ENCODE results near the gene KCTD19. TPM values are rescaled to one million over a fixed set of nuclear protein-coding genes. Genes with fewer than 3 reads are reported as not detected.
A peak's percentile ranks its signal among the peaks of the same experiment; 100 is the strongest.

The KCTD19 gene
- polyA plus RNA-seq, 1 experiment = 0.06 TPM

- CTCF ChIA-PET = interaction anchor here (0.6 to 3.5 kb wide), 13 partner anchors 8 to 318 kb away, joined by 3 to 18 read pairs (median 4); partner anchors contain the start of genes KCTD19 and LRRC36
- Histone ChIP-seq H3K36me3 (ENCODE audit: control insufficient read depth, insufficient read depth, low read length) (no peaks in the 10 kb centered on the region; the same call in 1 of the 2 replicates), H3K27me3 (ENCODE audit: control insufficient read depth, insufficient read depth, low read length) (no peaks in the 10 kb centered on the region), H3K4me3 (ENCODE audit: low read depth, low read length) (peak overlapping the region; percentile 53)
- POLR2A ChIA-PET = interaction anchor here (1.5 kb wide), 1 partner anchor 18 kb away, joined by 3 read pairs; no protein-coding TSS in a partner anchor
- DNase-seq (ENCODE audit: low read depth) = peak; percentile 45
- TF ChIP-seq, protein P1, sequence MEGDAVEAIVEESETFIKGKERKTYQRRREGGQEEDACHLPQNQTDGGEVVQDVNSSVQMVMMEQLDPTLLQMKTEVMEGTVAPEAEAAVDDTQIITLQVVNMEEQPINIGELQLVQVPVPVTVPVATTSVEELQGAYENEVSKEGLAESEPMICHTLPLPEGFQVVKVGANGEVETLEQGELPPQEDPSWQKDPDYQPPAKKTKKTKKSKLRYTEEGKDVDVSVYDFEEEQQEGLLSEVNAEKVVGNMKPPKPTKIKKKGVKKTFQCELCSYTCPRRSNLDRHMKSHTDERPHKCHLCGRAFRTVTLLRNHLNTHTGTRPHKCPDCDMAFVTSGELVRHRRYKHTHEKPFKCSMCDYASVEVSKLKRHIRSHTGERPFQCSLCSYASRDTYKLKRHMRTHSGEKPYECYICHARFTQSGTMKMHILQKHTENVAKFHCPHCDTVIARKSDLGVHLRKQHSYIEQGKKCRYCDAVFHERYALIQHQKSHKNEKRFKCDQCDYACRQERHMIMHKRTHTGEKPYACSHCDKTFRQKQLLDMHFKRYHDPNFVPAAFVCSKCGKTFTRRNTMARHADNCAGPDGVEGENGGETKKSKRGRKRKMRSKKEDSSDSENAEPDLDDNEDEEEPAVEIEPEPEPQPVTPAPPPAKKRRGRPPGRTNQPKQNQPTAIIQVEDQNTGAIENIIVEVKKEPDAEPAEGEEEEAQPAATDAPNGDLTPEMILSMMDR (IDR thresholded peaks at IDR 0.05; ENCODE audit: insufficient read depth, low read depth, low read length) = no peak
Observed at GRCh38 chr16:67277999-67278772, 48.4 kb downstream of the KCTD19 start.

DNA sequence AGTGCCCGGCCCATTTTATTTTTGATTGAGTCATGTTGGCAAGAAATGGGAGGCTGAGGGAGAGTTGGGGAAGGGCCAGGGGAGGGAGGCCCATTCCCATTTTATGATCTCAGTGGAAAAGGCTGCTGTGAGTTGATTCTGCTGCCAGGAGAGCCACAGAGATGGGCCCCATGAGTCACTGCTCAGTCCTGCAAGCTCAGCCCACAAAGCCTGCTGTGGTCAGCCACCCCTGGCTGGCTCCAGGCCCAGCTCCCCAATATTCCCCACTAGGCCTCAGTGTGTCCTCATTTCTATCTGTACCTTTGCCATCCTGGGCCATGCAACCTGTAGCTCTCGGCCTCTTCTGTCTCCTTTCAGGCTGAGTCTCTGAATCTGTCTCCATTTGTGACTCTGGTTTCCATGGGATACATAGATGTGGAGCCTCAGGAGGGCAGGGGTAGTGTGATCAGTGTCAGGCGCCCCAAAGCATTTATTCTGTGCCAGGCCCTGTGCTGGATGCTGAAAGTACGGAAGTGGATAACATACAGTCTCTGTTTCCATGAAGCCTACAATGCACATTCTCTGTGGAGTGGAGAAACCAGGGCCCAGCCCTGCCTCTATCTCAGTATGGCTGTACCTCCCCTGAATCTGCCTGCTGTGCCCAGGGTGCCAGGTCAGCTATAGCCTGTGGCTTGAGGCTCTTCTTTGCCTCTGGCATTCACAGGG lies 49.1 kb downstream of the KCTD19 start:
- H3K27me3 ChIP-seq (ENCODE audit: control insufficient read depth, insufficient read depth, low read length) = no peaks in the 10 kb centered on the region
- peak; percentile 95 for DNase-seq (ENCODE audit: low read depth)
- TF ChIP-seq, protein P1 (IDR thresholded peaks at IDR 0.05; ENCODE audit: insufficient read depth, low read depth, low read length) = no peak
- H3K36me3 ChIP-seq (ENCODE audit: control insufficient read depth, insufficient read depth, low read length) = no peaks in the 10 kb centered on the region; the same call in 1 of the 2 replicates
- CTCF ChIA-PET = interaction anchor here (1.2 to 3.5 kb wide), 5 partner anchors 11 to 62 kb away, joined by 4 to 18 read pairs (median 5); partner anchors contain the start of genes KCTD19 and LRRC36
- POLR2A ChIA-PET = interaction anchor here (0.7 kb wide), 1 partner anchor 8 kb away, joined by 3 read pairs; no protein-coding TSS in a partner anchor
- H3K4me3 ChIP-seq (ENCODE audit: low read depth, low read length) = no peak overlapping the region

- ChIA-PET CTCF (interaction anchor here (0.7 kb wide), 1 partner anchor 141 kb away, joined by 3 read pairs; no protein-coding TSS in a partner anchor), POLR2A (no interaction called here)
- TF ChIP-seq, protein P1 (IDR thresholded peaks at IDR 0.05; ENCODE audit: insufficient read depth, low read depth, low read length) = no peak
- H3K27me3 ChIP-seq (ENCODE audit: control insufficient read depth, insufficient read depth, low read length) = no peaks in the 10 kb centered on the region
- no peak overlapping the region for H3K4me3 ChIP-seq (ENCODE audit: low read depth, low read length)
- no peaks in the 10 kb centered on the region; the same call in 1 of the 2 replicates for H3K36me3 ChIP-seq (ENCODE audit: control insufficient read depth, insufficient read depth, low read length)
- DNase-seq (ENCODE audit: low read depth) = no peak
Observed at GRCh38 chr16:67275321-67275720, 51.2 kb downstream of the KCTD19 start.

DNA sequence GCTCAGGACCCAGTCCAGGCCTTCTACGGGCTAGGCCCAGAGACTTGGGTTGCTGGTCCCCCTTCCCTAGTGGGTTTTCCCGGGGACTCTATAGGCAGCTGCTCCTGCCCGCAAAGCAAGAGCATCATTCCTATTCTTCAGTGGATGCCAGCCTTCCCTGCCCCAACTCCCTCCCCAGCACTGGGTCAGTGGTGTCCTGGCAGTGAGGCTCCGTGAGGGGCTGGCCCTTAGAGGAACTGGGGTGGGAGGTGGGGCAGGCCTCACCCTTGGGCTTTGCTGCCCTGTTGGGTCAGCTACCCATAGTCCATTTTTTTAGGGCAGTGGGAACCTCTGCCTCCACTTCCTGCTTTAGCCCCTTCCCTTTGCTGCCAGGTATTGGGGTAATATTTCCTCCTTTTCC lies 55.1 kb downstream of the KCTD19 start:
- ChIA-PET CTCF (interaction anchor here (1.6 to 2.7 kb wide), 2 partner anchors 13 to 68 kb away, joined by 6 to 9 read pairs; no protein-coding TSS in a partner anchor), POLR2A (no interaction called here)
- Histone ChIP-seq H3K27me3 (ENCODE audit: control insufficient read depth, insufficient read depth, low read length) (no peaks in the 10 kb centered on the region), H3K4me3 (ENCODE audit: low read depth, low read length) (no peak overlapping the region), H3K36me3 (ENCODE audit: control insufficient read depth, insufficient read depth, low read length) (no peaks in the 10 kb centered on the region; the same call in 1 of the 2 replicates)
- DNase-seq (ENCODE audit: low read depth) = no peak
- TF ChIP-seq, protein P1 (IDR thresholded peaks at IDR 0.05; ENCODE audit: insufficient read depth, low read depth, low read length) = no peak

GRCh38 chr16:67270931-67271338 lies 55.6 kb downstream of the KCTD19 start:
- CTCF ChIA-PET = interaction anchor here (1.6 to 2.7 kb wide), 3 partner anchors 10 to 68 kb away, joined by 6 to 10 read pairs (median 9); no protein-coding TSS in a partner anchor
- POLR2A ChIA-PET = no interaction called here

More at GRCh38 chr16:67270931-67271338, 55.6 kb downstream of the KCTD19 start:
- H3K4me3 ChIP-seq (ENCODE audit: low read depth, low read length) = no peak overlapping the region
- no peaks in the 10 kb centered on the region for H3K27me3 ChIP-seq (ENCODE audit: control insufficient read depth, insufficient read depth, low read length)
- no peaks in the 10 kb centered on the region; the same call in 1 of the 2 replicates for H3K36me3 ChIP-seq (ENCODE audit: control insufficient read depth, insufficient read depth, low read length)
- TF ChIP-seq, protein P1 (IDR thresholded peaks at IDR 0.05; ENCODE audit: insufficient read depth, low read depth, low read length) = no peak
- no peak for DNase-seq (ENCODE audit: low read depth)
